Fibroblast of peridontal ligament (primary cell): ENCODE measurements around the gene PRDX5.
A peak's percentile ranks its signal among the peaks of the same experiment; 100 is the strongest.

Experiments used
- DNase-seq: peaks from one replicate; pipeline ENCODE4 v3.0.0-alpha.2; 2010; ENCODE audit errors: extremely low read depth

PRDX5 gene

DNA sequence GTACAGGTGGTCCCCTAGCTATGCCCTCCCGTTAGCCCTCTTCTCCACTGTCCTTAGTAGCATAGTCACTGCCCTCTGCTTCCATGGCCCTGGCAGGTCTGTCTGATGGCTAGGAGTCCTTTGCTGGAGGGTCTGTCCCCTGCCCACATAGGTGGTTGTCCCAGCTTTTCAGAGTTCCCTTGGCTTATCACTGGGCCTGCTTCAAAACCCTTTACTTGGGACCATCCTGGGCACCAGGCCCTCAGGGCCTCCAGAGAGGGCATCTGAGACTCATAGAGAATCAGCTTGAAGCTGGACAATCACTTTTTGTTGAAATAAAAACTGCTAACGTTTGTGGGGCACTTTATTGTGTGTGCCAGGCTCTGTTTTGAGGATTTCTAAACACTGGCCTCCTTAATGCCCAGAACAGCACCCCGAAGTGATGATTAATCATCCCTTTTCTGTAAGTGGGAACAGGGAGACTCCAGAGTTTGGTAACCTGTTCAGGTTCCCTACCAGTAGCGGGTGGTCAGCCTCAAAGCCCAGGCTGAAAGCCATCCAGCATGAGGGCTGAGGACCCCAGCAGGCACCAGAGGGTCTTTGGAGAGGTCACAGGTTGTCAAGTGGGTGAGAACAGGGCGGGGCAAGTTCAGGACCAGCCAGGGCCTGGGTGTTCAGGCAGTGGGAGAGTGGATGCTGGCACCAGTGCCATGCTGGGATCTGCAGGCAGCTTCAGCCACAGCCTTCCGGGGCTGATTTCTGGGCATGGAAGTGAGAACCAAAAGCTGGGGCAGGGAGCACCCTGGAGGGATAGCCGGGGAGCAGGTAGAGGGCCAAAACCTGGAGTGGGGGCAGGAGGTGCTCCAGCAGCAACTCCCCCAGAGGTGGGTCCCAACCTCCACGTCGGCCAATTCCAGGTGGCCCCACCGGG lies 27.3 kb upstream of the PRDX5 start:
- no peak for DNase-seq

DNA sequence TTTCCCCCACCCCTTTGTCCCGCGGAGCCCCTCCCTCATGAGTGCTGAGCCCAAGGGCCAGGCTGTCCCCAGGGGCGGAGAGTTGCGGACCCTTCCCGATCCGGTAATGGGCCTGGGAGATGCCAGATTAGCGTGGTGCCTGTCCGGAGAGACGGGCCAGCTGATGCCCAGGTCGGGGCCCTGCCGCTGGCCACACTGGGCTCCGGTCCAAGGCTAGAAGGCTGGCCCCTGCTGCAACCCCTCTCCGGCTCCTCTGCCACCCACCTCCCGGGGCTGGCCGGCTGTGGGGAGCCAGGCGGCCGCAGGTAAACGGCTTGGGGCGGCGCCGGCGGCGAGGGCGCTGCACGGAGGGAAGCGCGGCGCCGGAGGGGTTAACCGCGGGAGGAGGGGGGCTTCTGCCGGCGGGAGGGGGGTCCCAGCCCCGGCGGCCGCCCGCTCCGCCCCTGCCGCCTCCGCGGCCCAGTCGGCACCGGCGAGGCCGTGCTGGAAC lies 26.6 kb upstream of the PRDX5 start, which contains the start of gene KCNK4:
TSS of gene KCNK4 (plus strand) at position 41 of the 490 bp plus-strand sequence. CDS start 1,717 bp downstream, outside the sequence.
- no peak for DNase-seq

DNA sequence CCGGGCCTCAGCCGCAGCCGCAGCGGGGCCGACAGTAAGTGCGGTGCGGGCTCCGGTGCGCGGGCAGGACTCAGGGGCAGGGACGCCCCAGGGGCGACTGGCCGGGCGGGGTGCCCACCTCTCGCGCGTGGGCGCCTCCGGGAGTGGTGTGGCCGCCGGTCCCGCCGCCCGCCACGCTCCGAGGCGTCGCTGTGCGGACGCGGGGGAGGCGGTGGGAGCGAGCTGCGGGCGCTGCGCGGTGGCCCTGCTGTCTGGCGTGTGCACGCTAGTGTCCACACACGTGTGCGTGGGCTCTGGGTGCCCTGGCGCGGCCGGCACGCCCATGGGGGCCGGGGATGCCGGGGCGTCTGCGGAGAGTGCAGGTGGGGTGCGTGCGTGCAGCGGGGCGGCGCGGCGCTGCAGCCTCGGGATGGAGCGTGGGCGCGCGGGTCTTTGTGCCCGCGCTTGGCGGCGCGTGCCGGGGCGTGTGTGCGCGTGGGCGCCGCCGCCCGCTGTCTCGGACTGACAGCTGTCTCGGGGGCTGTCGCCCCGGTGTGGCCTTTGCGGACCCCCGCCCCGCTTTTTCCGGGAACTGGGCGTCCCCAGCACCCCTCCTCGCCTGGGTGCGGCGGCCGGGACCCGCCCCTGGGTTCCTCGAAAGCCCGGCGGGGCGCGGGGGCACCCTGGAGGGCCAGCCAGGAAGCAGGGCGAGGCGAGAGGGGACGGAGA lies 26.0 kb upstream of the PRDX5 start:
- no peak for DNase-seq

DNA sequence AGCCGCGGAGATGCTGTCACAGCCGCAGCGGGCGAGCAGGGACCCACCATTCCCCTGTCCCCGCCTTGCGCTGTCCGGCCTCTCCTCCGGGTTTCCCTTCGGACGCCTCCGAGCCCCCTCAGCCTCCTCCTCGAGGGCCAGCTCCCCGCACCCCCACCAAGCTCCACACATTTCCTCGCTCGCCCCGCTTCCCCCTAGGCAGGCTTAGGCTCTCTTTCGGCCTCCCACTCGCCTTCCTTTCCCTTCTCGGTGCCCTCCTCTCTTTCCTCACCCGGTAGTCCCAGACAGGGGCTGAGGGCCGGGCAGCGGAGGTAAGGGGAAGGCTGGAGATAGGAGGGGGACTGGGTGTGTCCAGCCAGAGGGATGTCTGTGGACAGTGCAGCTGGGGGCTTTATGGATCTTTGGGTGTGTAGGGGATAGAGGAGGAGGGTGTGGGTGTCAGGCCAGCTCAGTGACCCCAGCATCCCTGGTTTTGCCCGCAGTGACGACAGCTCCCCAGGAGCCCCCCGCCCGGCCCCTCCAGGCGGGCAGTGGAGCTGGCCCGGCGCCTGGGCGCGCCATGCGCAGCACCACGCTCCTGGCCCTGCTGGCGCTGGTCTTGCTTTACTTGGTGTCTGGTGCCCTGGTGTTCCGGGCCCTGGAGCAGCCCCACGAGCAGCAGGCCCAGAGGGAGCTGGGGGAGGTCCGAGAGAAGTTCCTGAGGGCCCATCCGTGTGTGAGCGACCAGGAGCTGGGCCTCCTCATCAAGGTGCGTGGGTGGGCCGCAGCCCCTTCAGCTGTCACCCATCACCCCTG lies 25.3 kb upstream of the PRDX5 start:
- DNase-seq: no peak

DNA sequence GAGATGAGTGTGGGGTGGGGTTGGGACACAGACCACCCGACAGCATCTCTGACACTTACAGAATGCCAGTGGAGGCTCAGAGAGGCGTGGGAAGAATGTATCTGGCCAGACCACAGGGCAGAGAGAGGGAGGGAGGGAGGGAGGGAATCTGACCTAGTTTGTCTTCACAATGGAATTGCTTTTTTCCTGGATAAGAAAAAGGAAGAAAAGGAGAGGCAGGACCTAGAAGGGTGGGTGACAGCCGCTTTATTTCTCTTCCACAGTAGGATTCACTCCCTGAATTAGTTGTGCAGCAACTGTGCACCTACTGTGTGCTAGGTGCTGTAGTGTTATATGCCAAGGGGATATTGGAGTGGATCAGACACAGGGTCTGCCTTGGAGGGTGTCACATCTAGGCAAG lies 23.1 kb upstream of the PRDX5 start:
- no peak for DNase-seq

DNA sequence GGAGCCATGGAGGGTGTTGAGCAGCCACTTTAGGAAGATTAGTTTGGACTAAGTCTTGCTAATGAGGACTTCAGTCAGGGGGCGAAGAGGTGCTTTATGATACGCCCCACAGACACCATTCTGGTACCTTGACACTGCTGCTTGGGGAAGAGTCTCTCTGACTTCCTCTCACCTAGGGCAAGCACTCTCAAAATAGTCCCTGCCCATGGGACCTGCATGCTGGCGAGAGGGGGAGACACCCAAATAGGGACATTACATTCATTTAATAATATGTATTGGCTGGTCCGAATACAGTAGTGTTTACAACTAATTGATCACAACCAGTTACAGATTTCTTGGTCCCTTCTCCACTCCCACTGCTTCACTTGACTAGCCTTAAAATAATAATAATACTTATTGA lies 22.2 kb upstream of the PRDX5 start:
- DNase-seq: no peak

DNA sequence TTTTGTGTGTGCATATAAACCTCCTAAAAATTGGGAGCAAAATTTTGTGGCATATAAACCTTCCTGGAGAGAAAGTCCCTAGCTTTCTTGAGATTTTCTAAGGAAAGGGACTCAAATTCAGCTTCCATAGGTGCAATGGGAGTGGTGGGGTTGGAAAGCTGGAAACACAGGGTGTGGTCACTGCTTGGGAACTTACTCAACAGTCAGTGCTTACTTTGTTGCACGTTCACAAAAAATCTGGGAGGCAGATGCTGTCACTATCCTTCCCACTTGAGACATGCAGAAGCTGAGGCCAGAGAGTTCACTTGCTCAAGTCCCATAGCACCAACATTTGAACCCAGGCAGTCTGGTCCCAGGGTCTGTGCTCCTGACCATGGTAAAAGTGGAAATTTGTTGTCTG lies 21.7 kb upstream of the PRDX5 start:
- no peak for DNase-seq

DNA sequence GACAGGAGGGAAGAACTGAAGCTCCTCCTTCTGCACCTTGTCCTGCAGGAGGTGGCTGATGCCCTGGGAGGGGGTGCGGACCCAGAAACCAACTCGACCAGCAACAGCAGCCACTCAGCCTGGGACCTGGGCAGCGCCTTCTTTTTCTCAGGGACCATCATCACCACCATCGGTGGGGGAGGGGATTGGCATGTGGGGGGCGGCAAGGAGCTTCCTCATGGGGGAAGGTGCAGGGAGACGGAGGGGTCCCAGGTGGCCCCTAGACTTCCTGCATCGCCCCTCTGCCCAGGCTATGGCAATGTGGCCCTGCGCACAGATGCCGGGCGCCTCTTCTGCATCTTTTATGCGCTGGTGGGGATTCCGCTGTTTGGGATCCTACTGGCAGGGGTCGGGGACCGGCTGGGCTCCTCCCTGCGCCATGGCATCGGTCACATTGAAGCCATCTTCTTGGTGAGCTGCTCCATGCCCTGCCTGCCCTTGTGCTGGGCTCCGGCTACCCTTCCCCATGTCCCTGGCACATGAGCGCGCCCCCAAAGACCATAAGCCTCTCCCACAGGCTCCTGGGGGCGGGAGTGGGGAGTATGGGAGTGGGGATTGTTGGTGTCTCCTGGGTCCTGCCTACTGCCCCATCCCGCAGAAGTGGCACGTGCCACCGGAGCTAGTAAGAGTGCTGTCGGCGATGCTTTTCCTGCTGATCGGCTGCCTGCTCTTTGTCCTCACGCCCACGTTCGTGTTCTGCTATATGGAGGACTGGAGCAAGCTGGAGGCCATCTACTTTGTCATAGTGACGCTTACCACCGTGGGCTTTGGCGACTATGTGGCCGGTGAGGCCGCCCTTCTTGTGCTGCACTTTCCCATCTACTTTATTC lies 20.9 kb upstream of the PRDX5 start:
- no peak for DNase-seq

DNA sequence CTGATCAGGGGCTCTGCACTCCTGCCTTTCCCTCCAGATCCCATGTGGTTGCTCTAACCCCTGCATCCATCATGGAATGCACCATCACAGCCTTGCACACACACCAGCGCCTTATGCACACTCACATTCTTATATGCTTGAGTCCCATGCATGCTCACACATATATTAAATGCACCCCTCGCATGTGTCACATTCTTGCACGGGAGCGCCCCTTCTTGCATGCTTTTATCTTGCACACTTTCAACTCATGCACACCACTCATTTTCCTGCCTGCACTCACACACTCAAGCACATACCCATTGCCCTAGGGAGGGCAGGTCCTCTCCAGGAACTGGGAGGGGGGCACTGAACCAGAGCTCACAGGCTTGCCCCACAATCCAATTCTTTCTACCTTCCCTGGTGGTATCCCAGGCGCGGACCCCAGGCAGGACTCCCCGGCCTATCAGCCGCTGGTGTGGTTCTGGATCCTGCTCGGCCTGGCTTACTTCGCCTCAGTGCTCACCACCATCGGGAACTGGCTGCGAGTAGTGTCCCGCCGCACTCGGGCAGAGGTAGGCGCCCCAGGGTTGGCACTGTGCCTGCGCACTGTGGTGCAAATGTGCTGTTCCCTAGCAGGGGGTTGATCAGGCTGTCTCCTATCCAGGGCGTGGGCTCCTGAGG lies 20.1 kb upstream of the PRDX5 start:
- DNase-seq: no peak

DNA sequence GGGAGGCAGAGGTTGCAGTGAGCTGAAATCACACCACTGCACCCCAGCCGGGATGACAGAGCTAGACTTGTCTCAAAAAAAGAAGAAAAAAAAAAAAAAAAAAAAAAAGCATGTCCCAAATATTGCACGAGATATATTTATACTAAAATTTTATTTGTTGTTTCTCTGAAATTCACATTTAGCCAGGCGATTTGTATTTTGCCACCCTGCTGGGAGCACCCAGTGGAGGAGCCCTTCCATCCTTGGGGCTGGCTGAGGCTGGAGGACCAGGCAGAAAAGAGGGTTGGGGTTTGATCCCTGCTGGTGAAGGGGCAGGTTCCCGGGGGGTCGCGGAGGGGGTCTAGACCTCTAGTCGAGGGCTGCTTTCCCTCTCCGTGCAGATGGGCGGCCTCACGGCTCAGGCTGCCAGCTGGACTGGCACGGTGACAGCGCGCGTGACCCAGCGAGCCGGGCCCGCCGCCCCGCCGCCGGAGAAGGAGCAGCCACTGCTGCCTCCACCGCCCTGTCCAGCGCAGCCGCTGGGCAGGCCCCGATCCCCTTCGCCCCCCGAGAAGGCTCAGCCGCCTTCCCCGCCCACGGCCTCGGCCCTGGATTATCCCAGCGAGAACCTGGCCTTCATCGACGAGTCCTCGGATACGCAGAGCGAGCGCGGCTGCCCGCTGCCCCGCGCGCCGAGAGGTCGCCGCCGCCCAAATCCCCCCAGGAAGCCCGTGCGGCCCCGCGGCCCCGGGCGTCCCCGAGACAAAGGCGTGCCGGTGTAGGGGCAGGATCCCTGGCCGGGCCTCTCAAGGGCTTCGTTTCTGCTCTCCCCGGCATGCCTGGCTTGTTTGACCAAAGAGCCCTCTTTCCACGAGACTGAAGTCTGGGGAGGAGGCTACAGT lies 18.7 kb upstream of the PRDX5 start:
- DNase-seq: no peak

DNA sequence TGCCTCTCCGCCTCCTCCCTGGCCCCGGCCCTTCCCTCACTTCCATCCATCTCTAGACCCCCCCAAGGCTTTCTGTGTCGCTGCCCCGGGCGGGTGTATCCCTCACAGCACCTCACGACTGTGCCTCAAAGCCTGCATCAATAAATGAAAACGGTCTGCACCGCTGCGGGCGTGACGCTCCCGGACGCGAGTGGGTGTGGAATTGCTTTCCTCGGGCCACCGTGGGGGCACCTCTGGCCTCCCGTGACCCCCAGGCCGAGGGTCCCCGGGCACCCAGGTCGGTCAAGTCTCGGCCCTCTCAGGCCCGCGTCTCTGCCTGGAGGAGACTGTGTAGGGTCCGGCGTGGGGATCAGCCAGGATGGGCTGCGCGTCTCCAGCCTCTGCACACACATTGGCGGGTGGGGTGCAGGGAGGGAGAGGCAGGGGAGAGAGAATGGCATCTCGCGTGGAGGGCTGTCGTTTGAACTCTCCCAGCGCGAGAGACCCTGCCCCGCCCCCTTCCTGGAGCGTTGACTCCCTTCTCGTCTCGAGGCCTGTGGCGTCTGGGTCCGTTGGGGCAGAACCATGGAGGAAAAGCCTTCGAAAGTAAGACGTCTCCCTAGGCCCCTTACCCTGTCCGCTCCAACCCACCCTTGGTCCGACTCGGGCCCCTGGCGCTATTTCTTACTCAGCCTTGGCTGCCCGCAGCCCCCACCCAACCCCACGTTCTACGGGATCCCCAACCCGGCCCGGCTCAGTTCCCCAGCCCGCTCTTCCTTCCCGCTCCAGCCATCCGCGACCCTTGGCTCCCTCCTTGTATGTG lies 17.9 kb upstream of the PRDX5 start, which contains the start of gene CATSPERZ:
TSS of gene CATSPERZ (plus strand) at position 512 of the 802 bp plus-strand sequence. CDS start at position 565, 53 bp downstream.
- no peak for DNase-seq

DNA sequence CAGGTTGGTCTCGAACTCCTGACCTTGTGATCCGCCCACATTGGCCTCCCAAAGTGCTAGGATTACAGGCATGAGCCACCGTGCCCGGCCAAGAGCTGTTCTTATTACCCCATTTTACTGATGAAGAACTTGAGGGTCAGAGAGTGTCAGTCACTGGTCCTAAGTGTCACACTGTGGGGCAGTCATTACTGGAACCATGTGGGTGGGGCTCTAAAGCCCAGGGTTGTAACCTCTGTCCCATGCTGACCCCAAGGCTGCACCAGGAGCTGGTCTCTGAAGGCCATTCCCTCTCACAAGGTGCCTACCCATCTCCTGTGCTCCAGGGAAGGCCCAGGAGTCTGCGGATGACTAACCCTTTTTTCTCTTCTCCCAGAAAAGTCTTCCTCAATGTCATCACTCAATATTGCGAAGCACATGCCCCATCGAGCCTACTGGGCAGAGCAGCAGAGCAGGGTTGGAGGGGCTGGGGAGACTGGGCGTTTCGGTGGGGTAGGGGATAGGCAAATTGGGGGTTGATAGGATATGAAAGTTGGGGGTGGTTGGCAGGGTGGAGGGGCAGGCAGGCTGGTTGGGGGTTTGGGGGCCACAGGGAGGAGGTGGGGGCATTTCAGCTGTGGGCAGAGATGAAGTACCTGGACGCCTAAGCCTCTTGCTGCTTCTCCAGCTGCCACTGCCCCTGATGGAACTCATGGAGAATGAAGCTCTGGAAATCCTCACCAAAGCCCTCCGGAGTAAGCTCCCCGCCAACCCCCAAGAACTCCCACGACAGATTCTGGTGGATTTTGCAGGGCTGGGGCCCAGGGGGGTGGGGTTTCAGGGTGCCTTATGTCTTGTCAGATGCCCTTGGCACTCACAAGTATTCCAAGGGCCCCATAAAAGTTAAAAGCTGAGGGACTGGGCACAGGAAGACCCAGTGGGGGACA lies 14.6 kb upstream of the PRDX5 start:
- DNase-seq: no peak

DNA sequence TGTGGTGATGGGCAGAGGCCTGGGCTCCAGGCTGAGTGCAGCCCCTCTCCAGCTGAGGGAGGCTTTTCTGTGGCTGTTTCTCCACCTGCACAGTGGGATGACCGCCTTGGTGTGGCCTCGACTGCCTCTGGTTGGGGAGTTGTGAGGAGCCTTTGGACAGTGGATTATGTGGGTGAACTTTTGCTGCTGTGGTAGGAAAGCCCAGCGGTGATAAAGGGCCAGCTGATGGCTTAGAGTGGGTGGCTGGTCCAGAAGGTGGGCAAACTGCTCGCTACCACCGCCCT lies 13.9 kb upstream of the PRDX5 start:
- no peak for DNase-seq

DNA sequence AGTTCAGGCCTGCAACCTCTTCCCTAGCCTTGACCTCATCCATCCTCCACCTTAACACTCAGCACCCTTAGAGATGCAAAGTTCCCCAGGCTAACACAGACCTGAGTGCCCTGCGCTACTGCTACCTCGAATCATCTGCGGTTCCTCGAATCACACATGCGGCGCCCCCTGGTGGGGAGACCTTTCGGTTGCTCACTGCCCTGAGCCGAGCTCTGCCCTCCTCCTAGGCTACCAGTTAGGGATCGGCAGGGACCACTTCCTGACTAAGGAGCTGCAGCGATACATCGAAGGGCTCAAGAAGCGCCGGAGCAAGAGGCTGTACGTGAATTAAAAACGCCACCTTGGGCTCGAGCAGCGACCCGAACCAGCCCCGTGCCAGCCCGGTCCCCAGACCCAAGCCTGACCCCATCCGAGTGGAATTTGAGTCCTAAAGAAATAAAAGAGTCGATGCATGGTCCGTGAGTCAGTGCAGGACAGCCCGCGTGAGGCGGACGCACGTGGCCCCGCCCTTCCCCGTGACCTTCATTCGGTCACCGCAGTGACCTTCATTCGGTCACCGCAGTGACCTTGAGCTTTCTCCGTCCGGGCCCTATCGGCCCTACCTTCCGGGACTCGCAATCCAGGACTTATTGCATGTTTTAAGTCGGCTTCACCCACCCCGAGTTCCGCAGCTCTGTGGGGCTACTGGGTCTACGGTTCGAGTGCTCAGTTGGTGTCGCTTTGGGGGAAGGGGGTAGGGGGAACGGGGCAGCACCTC lies 13.4 kb upstream of the PRDX5 start:
- peak; percentile 87 for DNase-seq

DNA sequence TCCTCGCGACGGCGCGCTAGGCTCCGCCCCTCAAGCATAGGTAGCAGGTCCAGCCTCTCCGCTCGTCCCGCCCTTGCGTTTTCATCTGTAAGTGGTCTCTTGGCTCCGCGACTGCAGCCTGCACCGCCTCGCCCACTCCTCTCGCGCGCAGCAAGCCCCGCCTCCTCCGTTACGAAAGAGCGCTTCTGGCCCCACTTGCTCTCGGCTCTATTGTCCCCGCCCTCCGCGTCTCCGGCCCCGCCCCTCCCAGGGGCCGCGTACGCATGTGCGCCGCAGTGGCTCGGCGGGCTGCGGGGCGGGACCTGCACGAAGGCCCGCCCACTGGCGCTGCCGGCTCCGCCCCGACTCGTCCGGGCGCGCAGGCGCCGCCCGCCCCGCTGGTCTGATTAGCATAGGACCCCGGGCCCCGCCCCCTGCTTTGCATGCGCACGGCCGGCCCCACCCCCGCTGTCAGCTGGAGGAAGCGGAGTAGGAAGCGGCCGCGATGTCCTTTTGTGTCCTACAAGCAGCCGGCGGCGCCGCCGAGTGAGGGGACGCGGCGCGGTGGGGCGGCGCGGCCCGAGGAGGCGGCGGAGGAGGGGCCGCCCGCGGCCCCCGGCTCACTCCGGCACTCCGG lies 12.7 kb upstream of the PRDX5 start, which contains the start of gene ESRRA:
TSS of gene ESRRA (plus strand) at position 450 of the 616 bp plus-strand sequence. CDS start 1,656 bp downstream, outside the sequence.
- peak; percentile 93 for DNase-seq
